ENCODE data around the gene PDZD2.

DNA sequence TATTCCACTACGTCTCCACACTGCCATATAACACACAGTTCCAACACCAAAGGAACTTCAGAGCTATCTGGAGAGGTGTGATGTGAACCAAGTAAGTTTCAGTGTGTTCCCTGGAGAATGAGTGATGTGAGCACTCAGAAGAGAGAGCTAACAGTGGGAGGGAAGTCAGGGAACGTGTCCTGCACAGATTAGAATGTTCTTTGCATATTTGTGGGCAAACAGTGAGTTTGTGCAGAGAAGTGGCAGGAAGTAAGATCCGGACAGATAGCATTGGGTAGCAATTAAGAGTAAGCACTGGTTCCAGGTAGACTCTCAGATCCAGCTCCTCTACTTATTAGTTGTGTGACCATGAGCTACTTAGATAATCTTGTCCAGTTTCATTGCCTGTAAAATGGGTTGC, 206.4 kb downstream of the PDZD2 start:
- TF ChIP-seq, protein P1, sequence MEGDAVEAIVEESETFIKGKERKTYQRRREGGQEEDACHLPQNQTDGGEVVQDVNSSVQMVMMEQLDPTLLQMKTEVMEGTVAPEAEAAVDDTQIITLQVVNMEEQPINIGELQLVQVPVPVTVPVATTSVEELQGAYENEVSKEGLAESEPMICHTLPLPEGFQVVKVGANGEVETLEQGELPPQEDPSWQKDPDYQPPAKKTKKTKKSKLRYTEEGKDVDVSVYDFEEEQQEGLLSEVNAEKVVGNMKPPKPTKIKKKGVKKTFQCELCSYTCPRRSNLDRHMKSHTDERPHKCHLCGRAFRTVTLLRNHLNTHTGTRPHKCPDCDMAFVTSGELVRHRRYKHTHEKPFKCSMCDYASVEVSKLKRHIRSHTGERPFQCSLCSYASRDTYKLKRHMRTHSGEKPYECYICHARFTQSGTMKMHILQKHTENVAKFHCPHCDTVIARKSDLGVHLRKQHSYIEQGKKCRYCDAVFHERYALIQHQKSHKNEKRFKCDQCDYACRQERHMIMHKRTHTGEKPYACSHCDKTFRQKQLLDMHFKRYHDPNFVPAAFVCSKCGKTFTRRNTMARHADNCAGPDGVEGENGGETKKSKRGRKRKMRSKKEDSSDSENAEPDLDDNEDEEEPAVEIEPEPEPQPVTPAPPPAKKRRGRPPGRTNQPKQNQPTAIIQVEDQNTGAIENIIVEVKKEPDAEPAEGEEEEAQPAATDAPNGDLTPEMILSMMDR (IDR thresholded peaks at IDR 0.05; ENCODE audit: poor library complexity): no peak
- TF ChIP-seq EZH2 (IDR thresholded peaks at IDR 0.05; ENCODE audit: borderline replicate concordance) (no peak), EZH2phosphoT487 (IDR thresholded peaks at IDR 0.05; ENCODE audit: low read depth, severe bottlenecking, unreplicated experiment) (no peak)

Measured in hepatocyte (in vitro differentiated cells).